ENCODE measurements around the gene WDR38.

The WDR38 gene, protein sequence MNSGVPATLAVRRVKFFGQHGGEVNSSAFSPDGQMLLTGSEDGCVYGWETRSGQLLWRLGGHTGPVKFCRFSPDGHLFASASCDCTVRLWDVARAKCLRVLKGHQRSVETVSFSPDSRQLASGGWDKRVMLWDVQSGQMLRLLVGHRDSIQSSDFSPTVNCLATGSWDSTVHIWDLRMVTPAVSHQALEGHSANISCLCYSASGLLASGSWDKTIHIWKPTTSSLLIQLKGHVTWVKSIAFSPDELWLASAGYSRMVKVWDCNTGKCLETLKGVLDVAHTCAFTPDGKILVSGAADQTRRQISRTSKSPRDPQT

DNA sequence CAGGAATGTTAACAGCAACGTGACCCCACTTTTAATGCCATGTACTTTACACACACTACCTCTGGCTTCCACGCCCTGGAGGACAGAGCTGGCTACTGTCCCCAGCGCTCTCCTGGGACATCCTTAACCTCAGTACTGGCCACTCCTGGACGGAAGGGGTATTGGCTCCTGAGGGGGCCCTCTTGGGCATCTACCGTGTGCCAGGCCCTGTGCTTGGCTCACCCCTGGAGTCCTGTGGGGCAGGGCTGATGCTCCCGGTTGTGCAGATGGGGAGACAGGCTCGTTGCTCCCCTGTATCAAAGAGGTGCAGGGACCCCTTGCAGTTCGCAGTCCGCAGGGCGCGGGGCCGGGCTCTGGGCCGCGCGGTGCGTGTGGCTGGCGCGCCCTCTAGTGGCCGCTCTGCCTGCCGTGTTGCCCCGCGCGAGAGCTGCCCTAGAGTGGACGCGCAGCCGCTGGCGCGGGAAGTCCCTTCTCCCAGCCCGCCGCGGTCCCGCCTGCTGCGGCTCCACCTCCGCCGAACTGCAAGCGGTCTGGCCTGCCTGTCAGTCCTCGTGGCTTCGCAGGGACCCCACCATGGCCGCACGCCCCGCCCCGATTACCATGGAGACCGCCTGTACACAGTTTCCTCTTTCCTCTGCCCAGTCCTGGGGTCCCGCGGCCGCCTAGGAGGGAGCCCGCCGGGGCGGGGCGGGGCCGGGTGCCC, at the start of gene WDR38:
Gene WDR38, plus strand, starts transcription at position 632 of the 703 bp plus-strand sequence. CDS start 72 bp downstream, outside the sequence.
- peak; percentile 31 for FAIRE-seq

DNA sequence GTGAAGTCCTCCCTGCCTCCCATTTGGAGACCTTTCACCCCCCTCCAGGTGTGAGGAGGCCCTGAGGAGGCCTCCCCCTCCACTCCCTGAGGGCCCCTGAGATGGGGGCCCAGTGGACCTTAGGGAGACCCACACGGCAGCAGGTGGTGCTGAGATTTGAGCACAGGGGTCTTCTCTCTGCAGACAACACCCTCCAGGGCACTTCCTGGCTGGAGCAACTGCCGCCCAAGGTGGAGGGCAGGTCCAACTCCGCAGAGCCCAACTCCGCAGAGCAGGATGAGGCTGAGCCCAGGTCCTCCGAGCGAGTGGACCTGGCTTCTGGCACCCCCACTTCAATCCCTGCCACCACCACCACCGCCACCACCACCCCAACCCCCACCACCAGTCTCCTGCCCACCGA, 49.3 kb upstream of the WDR38 start:
- no peak for FAIRE-seq

DNA sequence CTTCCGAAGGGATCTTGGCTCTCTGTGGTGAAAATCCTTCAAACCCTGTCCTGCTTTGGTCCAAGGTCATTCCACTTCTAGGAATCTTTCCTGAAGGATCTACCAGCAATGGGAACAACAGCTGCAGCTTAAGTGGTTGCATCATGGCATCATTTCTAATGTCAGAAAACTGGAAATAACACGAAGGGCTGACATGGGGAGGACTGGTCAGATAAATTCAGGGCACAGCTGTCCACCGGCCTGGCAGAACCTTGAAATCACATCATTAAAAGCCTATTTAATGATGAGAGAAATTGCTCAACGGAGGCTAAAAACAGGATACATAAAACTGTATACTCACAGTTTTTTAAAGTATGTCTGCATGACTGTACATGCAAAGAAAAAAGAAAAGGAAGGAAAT, 48.1 kb upstream of the WDR38 start:
- FAIRE-seq = no peak

DNA sequence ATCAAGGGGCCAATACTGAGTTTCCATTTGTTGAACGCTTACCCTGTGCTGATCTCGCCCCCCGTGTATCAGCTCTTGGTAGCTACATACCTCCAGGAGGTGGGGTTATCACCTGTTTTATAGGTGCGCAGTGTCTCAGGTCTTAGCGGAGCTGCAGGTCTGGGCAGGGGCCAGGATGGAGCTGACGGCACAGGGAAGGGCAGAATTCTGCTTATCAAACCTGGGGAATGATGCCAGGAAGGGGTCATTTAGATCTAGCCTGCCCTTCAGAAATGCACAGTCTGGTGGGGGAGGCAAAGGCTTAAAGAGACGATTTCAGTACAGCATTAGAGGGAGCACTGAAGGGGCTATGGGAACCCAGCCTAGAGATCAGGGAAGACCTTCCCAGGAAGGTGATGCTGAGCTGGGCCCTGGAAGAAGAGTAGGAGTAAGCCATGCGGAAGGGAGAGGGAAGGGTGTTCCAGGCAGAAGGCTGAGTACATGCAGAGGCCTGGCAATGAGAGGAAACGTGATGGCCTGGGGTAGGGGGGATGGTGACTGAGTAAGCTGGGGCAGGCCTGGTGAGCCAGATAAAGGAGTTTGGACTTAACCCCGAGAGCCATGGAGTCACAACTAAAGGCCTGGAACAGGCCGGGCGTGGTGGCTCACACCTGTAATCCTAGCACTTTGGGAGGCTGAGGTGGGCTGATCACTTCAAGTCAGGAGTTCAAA, 44.9 kb upstream of the WDR38 start:
- FAIRE-seq = no peak

DNA sequence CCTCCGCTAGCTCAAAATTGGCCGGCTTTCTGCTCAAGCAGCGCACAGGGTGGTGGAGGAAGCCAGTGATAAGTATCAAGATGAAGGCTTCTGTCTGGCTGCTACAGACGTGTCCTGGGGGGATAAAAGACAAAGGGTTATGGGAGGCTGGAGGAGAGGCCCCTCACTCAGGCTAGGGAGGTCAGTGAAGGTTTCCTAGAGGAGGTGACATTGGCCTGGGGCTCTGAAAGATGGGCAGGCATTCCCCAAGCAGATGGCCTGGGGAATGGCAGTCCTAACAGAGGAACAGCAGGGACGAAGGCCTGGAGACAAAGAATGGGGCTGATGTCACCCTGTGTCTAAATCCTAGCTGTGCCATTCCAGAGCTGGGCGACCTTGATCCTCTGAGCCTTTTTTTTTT, 44.0 kb upstream of the WDR38 start:
- FAIRE-seq = no peak

DNA sequence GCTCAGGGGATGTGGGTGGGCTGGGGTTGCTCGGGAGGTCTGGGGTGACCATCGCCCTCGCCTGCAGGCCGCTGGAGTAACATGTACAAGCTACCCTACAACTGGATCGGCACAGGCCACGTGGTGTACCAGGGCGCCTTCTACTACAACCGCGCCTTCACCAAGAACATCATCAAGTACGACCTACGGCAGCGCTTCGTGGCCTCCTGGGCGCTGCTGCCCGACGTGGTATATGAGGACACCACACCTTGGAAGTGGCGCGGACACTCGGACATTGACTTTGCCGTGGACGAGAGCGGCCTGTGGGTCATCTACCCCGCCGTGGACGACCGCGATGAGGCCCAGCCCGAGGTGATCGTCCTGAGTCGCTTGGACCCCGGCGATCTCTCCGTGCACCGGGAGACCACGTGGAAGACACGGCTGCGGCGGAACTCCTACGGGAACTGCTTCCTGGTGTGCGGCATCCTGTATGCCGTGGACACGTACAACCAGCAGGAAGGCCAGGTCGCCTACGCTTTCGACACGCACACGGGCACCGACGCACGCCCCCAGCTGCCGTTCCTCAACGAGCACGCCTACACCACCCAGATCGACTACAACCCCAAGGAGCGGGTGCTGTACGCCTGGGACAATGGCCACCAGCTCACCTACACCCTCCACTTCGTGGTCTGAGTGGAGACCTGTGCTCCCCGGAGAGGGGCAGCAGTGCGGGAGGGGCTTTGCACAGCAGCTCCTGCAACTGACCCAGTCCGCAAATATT, 43.3 kb upstream of the WDR38 start:
- no peak for FAIRE-seq

DNA sequence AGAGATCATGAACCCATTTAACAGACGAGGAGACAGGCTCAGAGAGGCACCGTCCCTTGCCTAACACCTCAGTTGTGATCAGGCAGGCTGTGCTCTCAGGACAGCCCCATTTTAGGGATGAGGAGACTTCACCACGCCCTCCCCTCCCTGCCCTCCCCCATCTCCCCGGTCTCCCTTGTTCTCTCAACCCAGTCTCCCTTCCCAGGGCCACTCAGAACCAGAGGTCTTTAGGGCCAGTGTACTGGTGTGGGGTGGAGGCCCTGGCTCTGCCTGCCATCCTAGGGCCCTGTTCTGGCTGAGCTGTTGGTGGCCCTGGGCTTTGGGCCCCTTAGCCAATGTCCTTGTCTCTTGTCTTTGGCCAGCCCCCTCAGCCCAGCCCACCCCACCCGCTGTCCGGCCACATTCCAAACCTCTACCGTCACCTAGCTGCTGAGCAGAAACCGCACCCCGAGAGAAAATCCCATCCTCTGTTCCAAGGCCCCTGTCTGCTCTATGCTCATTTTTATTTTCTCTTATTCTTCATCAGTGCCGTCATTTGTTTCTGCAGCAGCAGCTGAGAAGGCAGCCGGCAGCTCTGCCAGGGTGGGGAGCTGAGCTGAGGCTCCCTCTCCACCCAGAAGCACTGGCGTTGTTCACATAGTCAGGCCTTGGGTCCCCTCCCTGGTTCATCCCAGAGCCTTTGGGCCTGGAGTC, 42.5 kb upstream of the WDR38 start:
- FAIRE-seq = peak; percentile 27

DNA sequence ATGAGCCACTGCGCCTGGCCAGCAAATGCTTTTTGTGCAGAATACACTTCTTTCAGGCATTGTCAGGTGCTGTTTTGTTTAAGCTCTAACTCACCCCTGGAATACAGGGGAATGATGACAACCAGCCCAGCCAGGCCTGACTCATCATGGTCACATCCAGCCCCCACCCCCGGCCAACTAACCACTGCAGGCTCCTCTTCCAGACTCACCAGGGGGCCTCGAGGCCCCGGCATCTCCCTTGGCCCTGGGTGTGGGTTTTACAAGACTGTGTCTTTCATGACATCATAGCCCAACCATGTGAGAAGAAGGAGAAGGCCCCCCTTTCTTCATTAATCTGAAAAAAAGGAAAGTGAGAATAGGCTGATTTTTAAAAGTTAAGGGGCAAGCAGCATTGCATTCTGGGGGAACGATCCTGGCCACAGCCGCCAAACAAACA, 40.8 kb upstream of the WDR38 start:
- peak; percentile 86 for FAIRE-seq

DNA sequence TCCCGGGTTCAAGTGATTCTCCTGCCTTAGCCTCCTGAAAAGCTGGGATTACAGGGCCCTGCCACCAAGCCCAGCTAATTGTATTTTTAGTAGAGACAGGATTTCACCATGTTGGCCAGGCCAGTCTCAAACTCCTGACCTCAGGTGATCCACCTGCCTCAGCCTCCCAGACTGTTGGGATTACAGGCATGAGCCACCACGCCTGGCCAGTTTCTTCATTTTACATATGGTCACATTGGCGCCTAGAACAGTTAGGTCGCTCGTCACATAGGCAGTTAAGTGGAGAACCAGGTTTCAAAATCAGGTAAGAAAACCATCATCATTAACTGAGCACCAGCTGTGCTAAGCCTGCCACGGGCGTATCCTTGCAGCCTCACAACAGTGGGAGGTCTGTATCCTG, 40.2 kb upstream of the WDR38 start:
- no peak for FAIRE-seq

DNA sequence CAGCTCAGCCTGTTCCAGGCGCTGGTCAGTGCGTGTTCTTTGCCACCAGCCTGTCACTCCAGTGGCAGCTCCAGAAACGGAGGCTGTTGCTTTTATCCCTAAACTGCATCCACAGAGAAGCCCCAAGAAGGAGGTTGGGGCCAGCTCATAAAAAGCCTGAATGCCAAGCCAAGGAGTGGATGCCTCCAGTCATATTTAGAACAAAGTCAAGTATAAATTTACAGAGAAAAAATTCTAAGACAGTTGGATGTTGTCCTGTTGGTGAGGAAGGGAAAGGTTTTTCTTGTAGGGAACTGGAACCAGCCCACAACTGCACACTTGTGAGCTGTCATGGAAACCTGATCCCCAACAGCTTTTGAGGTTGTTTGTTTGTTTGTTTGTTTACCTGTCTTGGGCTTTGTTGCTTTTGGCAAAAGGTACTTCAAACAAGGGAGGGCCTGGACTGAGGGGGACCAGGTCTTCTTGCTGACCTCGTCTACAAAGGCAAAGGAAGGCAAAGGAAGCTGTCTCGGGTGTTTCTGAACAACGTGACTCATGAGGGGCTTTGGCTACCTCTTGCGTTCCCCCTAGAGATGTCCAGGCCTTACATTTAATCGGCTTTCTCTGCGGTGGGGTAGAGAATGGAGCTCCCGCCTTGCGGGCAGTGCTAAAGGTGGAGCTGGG, 39.6 kb upstream of the WDR38 start:
- FAIRE-seq = no peak

DNA sequence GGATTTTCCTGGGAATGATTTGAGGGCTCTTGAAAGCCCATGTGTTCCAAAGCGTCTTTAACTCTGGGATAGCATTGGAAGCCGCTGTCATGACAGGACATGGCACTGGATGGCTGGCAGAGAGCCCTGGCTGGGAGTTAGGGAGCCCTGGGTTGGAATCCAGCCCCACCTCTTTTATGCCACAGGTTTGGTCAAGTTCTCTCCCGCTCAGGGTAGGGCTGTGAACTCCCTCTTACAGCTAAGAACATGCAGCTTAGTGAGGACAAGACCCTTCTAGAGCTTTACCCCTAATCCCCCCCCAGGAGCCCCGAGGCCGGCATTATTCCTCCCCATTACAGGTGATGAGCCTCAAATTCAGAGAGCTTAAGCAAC, 39.1 kb upstream of the WDR38 start:
- no peak for FAIRE-seq

DNA sequence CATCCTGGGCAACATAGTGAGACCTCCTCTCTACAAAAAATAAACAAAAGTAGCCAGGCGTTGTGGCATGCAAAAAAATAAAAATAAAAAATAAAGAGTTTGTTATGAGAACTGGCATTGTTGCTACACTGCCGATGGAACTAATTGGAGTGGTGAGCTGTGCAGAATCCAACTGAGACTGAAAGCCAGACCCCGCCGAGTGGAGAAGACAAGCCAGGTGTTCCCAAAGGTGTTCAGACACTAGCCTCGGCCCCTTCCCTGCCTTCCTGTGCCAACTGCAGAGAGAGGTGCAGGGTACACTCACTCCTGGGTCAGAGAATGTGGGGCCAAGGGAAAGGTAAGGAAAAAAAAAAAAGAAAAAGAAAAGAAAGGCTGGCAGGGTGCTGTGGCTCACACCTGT, 37.7 kb upstream of the WDR38 start:
- no peak for FAIRE-seq

DNA sequence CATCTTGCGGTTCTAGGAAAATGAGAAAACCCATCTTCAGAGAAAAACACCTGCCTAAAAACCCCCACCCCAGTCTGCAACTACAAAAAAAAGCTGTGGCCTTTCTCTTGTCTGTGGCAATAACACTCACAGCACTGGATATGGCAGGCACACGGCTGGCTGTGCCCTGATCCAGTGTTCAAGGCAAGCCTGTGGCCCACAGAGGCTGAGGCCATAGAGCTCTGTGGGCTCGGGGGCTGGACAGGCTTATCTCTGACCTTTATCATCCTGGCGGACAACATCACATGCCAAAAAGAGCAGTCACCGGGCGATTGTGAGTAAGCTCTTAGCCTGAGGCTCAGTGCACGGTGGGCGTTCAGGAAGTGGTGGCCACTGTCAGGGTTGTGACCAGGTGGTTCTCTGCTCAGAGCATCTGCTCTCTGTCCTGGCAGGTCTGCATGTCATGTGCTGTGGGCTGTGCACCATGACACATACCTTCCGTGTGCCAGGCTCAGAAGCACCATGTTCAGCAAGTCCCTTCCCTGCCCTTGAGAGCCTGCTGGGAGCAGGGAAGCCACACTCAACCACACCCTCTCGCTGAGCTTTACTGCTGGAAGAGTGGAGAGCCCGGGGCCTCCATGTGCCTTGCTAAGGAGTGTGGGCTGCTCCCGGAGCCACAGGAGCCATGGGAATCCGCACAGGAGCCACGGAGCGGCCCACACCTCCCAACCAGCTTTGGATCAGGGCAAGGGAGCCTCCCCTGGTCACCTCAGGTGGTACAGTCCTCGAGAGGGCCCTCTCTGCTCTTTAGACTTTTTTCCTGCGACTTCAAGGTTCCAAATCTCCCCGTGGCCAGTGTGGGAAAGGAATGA, 34.6 kb upstream of the WDR38 start:
- no peak for FAIRE-seq

DNA sequence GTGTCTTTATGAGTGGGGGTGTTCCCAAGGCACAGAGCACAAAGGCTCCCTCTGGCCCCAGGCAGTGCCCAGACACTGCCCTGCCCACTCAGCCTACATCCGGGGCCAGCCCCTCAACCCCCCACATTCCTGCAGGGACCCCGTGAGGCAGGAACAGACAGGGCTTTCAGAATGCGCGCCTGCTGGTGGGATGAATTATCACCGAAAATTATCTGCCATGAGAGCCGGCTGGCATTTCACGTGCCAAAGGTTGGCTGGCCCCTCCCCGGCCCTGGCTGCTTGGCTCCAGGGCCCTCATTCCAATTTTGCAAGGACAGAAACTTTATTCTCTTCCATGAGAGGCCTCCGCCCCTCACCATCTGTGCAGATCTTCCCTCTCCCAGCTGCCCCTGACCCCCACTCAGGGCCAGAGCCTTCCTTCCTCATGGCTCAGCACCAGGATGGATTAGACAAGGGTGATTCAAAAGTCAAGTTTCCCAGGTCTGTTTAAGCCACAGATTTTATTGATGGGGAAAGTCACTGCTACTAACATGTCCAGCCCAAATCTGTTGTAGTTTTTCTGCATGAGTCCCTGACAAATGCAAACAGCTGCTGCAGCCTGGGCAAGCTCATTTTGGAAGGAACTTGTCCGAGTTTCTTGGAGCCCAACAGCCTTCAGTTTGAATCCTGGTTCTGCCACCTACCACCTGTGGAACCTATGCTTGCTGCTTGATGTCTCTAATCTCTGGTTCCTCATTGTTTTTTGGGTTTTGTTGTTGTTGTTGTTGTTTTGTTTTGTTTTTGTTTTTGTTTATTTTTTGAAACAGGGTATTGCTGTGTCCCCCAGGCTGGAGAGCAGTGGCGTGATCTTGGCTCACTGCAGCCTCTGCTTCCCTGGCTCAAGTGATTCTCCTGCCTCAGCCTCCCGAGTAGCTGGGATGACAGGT, 32.3 kb upstream of the WDR38 start:
- no peak for FAIRE-seq

DNA sequence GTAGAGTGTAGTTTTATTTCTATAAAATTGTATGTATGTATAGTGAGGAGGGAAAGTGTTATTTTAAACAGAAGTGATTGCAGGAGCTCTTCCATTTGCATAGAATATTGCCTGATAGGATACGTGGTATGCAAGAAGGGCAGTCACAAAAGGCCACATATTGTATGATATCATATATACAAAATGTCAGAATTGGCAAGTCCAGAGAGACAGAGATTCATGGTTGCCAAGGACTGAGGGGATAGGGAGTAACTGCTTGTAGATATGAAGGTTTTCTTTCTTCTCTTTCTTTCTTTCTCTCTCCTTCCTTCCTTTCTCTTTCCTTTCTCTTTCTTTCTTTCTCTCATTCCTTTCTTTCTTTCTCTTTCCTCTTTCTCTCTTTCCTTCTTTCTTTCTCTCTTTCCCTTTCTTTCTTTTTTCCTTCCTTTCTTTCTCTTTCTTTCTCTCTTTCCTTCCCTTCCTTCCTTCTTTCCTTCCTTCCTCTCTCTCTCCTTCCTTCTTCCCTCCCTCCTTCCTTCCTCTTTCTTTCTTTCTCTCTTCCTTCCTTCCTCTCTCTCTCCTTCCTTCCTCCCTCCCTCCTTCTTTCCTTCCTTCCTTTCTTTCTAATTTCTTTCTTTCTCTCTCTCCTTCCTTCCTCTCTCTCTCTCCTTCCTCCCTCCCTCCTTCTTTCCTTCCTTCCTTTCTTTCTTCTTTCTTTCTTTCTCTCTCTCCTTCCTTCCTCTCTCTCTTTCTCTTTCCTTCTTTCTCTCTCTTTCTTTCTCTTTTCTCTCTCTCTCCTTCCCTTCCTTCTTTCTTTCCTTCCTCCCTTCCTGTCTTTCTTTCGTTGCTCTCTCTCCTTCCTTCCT, 24.5 kb upstream of the WDR38 start:
- no peak for FAIRE-seq

DNA sequence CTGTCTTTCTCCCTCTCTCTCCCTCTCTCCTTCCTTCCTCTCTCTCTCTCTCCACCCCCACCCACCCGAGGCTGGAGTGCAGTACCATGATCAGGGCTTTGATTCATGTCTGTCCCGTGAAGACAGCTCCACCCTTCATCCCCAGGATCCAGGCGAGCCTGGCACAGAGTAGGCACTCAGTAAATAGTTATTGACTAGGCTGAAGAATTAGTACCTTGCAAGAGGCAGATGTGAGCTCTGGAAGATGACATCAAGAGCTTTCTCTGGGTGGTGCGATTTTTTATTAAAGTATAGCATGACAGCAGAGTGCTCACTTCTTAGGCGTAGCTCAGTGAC, 24.0 kb upstream of the WDR38 start:
- no peak for FAIRE-seq

DNA sequence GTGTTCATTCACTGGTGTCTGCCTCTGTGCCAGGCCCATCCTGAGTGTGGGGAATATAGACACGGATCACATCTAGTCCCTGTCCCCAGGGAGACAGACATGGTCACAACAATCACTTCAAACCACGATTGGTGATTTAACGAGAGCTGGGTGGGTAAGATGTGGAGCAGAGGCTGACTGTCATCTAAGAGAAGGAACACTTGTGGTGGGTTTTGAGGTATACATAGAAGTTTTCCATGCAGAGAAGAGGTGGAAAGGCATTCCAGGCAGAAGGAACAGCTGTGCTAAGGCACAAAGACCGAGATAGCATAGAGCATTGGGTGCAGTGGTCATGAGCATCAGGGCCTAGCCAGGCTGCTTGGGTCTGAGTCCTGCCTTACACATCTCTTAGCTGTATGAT, 22.7 kb upstream of the WDR38 start:
- FAIRE-seq = no peak

DNA sequence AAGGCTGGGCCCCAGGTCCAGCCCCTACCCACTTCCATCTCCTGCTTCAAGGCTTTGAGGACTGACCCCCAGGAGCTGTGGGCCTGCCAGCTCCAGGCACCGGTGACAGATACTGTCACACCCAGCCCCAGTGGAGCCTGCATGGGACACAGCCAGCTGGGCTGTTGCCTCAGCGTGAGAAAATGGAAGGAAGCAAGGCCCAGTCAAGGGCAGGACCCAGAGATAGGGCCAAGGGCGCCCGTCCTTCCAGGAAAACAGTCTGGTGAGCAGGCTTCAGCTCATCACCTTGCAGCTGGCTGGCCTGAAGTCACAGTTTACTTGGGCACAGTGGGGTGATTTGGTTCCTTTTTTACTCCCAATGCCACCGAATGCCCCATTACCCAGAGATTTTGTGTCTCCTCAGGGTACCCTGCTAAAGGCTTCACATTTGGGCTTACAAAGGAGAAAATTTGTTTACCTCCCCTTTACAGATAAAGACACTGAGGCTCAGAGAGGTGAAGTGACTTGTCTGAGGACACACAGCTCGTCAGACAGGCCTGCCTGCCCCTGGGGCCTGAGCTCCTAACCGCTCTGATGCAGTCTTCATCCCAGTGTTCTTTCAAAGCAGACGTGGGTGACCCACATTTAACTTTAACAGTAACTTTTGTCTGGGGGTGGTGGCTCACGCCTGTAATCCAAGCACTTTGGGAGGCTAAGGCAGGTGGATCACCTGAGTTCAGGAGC, 21.5 kb upstream of the WDR38 start:
- no peak for FAIRE-seq

All from G401.6 (cell line).